GM18873 (cell line): ENCODE measurements around the gene ARSB.
"Not testable (repeated sequence)": the region's sequence is repeated elsewhere in the genome, so short reads cannot be mapped to it uniquely, and the experiment has no call there.

ENCODE experiments used
- ATAC-seq: cut with Tn5 transposase; IDR thresholded peaks from one replicate; pipeline ENCODE4 v1.9.1; 2021; ENCODE audit warnings: mild to moderate bottlenecking, moderate library complexity, moderate number of reproducible peaks; ENCODE audit not compliant: unreplicated experiment, low FRiP score

ARSB gene

GRCh38 chr5:78997090-78997489, 12.0 kb upstream of the ARSB start:
- no peak for ATAC-seq

- ATAC-seq: no peak
Measured at GRCh38 chr5:78995521-78996007, 10.5 kb upstream of the ARSB start.

GRCh38 chr5:78993165-78993564, 8.1 kb upstream of the ARSB start:
- no peak for ATAC-seq

GRCh38 chr5:78992146-78992545, 7.0 kb upstream of the ARSB start:
- ATAC-seq: no peak

GRCh38 chr5:78989080-78989479, 4.0 kb upstream of the ARSB start:
- no peak for ATAC-seq

- peak; percentile 51 for ATAC-seq
Measured at GRCh38 chr5:78985725-78986223, 664 bp upstream of the ARSB start.

GRCh38 chr5:78984439-78985115, 533 bp downstream of the ARSB start:
- peak; percentile 43 for ATAC-seq

GRCh38 chr5:78983601-78984438, 1.3 kb downstream of the ARSB start:
- no peak for ATAC-seq

- not testable (repeated sequence) for ATAC-seq
Measured at GRCh38 chr5:78983194-78983593, 1.9 kb downstream of the ARSB start.

GRCh38 chr5:78979909-78980308, 5.2 kb downstream of the ARSB start:
- no peak for ATAC-seq

GRCh38 chr5:78979117-78979742, 5.9 kb downstream of the ARSB start:
- ATAC-seq: no peak

- ATAC-seq: no peak
Measured at GRCh38 chr5:78975035-78975434, 10.1 kb downstream of the ARSB start.

GRCh38 chr5:78974601-78975000, 10.5 kb downstream of the ARSB start:
- ATAC-seq: no peak

- no peak for ATAC-seq
Measured at GRCh38 chr5:78974011-78974410, 11.1 kb downstream of the ARSB start.

GRCh38 chr5:78972654-78973428, 12.3 kb downstream of the ARSB start:
- no peak for ATAC-seq

- no peak for ATAC-seq
Measured at GRCh38 chr5:78971998-78972397, 13.1 kb downstream of the ARSB start.

- ATAC-seq: no peak
Measured at GRCh38 chr5:78968781-78969180, 16.3 kb downstream of the ARSB start.

GRCh38 chr5:78964889-78965288, 20.2 kb downstream of the ARSB start:
- no peak for ATAC-seq

- no peak for ATAC-seq
Measured at GRCh38 chr5:78961743-78962142, 23.4 kb downstream of the ARSB start.

- ATAC-seq: no peak
Measured at GRCh38 chr5:78959767-78960166, 25.3 kb downstream of the ARSB start.
